Spleen (tissue), 11 donors: Measurements from ENCODE around the gene GPHN. TPM values are rescaled to one million over a fixed set of nuclear protein-coding genes. Genes with fewer than 3 reads are reported as not detected.
"Not testable (repeated sequence)": the region's sequence is repeated elsewhere in the genome, so short reads cannot be mapped to it uniquely, and the experiment has no call there.

Experiments
- DNase-seq: peaks from one replicate; pipeline ENCODE4 v3.0.0-alpha.2; 2020
- H3K27ac ChIP-seq, 8 donors: fragments of 200-600 bp; sonication (generic) in 7 of 8; 1 replicate in 4 of 8; 2 replicates in 4 of 8; pipeline versions ENCODE4 v1.5.0 to v1.8.0; 2016 to 2021; ENCODE audit warnings: inconsistent platforms in 4 of 8, mild to moderate bottlenecking in 4 of 8, moderate library complexity in 1 of 8
- H3K27me3 ChIP-seq, 7 donors: fragments of 200-600 bp; sonication (generic) in 6 of 7; replicated peaks in 1 of 7; 1 replicate in 4 of 7; 2 replicates in 3 of 7; pipeline versions ENCODE4 v1.5.0 to v1.8.0; 2016 to 2021; ENCODE audit warnings: inconsistent platforms in 3 of 7, mild to moderate bottlenecking in 1 of 7
- H3K36me3 ChIP-seq, 6 donors: fragments of 200-600 bp; sonication (generic) in 5 of 6; 1 replicate in 4 of 6; 2 replicates in 2 of 6; pipeline versions ENCODE4 v1.5.0 to v1.8.0; 2016 to 2021; ENCODE audit warnings: inconsistent platforms in 2 of 6
- H3K4me1 ChIP-seq, 6 donors: fragments of 200-600 bp; sonication (generic) in 5 of 6; 1 replicate in 3 of 6; 2 replicates in 3 of 6; pipeline versions ENCODE4 v1.5.0 to v1.8.0; 2016 to 2021; ENCODE audit warnings: inconsistent platforms in 3 of 6
- H3K4me3 ChIP-seq, 8 donors: fragments of 200-600 bp; sonication (generic) in 7 of 8; 1 replicate in 4 of 8; 2 replicates in 4 of 8; pipeline versions ENCODE4 v1.5.0 to v1.8.0; 2016 to 2021; ENCODE audit warnings: inconsistent platforms in 4 of 8, mild to moderate bottlenecking in 4 of 8, moderate library complexity in 2 of 8
- H3K9me3 ChIP-seq, 8 donors: fragments of 200-600 bp; sonication (generic) in 7 of 8; 1 replicate in 4 of 8; 2 replicates in 4 of 8; pipeline versions ENCODE4 v1.5.0 to v1.8.0; 2016 to 2021; ENCODE audit warnings: inconsistent platforms in 4 of 8
- CTCF ChIP-seq, 11 experiments: fragments of 200-600 bp in 7 of 11; fragments of 450-650 bp in 4 of 11; sonication (generic) in 4 of 11; IDR thresholded peaks in 8 of 11; conservative IDR thresholded peaks in 3 of 11; 1 replicate in 7 of 11; 2 replicates in 4 of 11; pipeline versions ENCODE4 v1.4.0 to v1.8.0; 2016 to 2021; ENCODE audit warnings: antibody characterized with exemption in 11 of 11, inconsistent platforms in 4 of 11, mild to moderate bottlenecking in 1 of 11
- POLR2A ChIP-seq, 3 donors: fragments of 450-650 bp; IDR thresholded peaks; one replicate each; pipeline ENCODE4 v1.5.1; 2017; ENCODE audit warnings: antibody characterized with exemption in 3 of 3, mild to moderate bottlenecking in 1 of 3
- POLR2AphosphoS5 ChIP-seq, 3 donors: sonication (generic); formaldehyde crosslinking; IDR thresholded peaks; one replicate each; pipeline ENCODE4 v1.5.1; 2017; ENCODE audit warnings: antibody characterized with exemption in 3 of 3
- WGBS, 5 donors: extraction: QIAGEN DNeasy Blood & Tissue Kit in 3 of 5; methylation state at CpG; one replicate each; pipeline versions ENCODE4 v1.1.5 to v1.1.7; 2013 to 2018; 5-methylcytosine and 5-hydroxymethylcytosine counted together
- intact Hi-C: fragments of 100-400 bp; cut with DNase I; formaldehyde crosslinking; loops from one replicate; pipeline ENCODE4 v1.15.0; 2023; ENCODE audit warnings: low total_unique reads
- polyA plus RNA-seq, 3 donors: library from polyadenylated mRNA; stranded (reverse); fragments of 200-250 nt; gene quantifications; one replicate each; pipeline ENCODE4 v1.2.1, GENCODE V29; 2013
- total RNA-seq, 7 donors: library from RNA; depleted of rRNA in 3 of 7; stranded (reverse); fragments of >200 nt in 3 of 7; fragmentation: NEBNext Ultra II Directional in 4 of 7; extraction: Animal tissue kit (Norgen Biotek cat#: 25700) in 4 of 7; gene quantifications; one replicate each; pipeline versions ENCODE4 v1.1.0 to v1.2.1, GENCODE V29; 2016 to 2021
- donor health status: healthy with polysubstance abuse.
- donor health status: DM: no; HTN: no; CAD: no; lungs with moderate emphysema.
- donor health status: DM: no; HTN: no; CAD: no.
- donor health status: Bipolar disorder and iron deficiency.
- donor health status: healthy.
- donor health status: DM: no; HTN: no; CAD: no.
- donor health status: DM: yes; HTN: yes; CAD: no.

The GPHN gene
- total and polyA plus RNA-seq, 10 donors, result 9.0 to 26.9 (median 15.7) TPM

- DNase-seq, result peak; percentile 68
- H3K36me3 ChIP-seq, result peaks cover 0 to 14% (median 0%) of the 10 kb centered on the region in 6 donors
- no peaks in the 10 kb centered on the region for H3K4me1 ChIP-seq
- H3K4me3 ChIP-seq, result no peak overlapping the region
- 95 to 100% (median 97%) methylated on average over 7 to 21 of the region's 21 CpGs for WGBS, 5 donors
- intact Hi-C loops, result no loop called here
- TF ChIP-seq POLR2A (IDR thresholded peaks at IDR 0.05) (no peak), POLR2AphosphoS5 (IDR thresholded peaks at IDR 0.05) (no peak), CTCF (IDR thresholded peaks at IDR 0.05 in 8 of 11, conservative IDR thresholded peaks at IDR 0.05 in 3 of 11) (no peak)
- no peak overlapping the region for H3K27ac ChIP-seq
- peaks cover 0 to 46% (median 21%) of the 10 kb centered on the region in 8 donors for H3K9me3 ChIP-seq
- no peaks in the 10 kb centered on the region for H3K27me3 ChIP-seq
Observed at GRCh38 chr14:67056684-67057083, 548.7 kb downstream of the GPHN start.

GRCh38 chr14:67059596-67059995 lies 551.6 kb downstream of the GPHN start:
- Histone ChIP-seq H3K27ac (no peak overlapping the region), H3K9me3 (peaks cover 0 to 39% (median 20%) of the 10 kb centered on the region in 8 donors), H3K27me3 (no peaks in the 10 kb centered on the region), H3K4me1 (no peaks in the 10 kb centered on the region), H3K36me3 (peaks cover 0 to 15% (median 0%) of the 10 kb centered on the region in 6 donors), H3K4me3 (no peak overlapping the region)
- no peak for DNase-seq
- WGBS, 5 donors, result 73 to 93% (median 86%) methylated on average over 3 of the region's 3 CpGs
- intact Hi-C loops, result no loop called here
- no peak for TF ChIP-seq POLR2AphosphoS5 (IDR thresholded peaks at IDR 0.05)
- TF ChIP-seq CTCF (IDR thresholded peaks at IDR 0.05 in 8 of 11, conservative IDR thresholded peaks at IDR 0.05 in 3 of 11), result no peak
- no peak for TF ChIP-seq POLR2A (IDR thresholded peaks at IDR 0.05)

GRCh38 chr14:67060546-67060945 lies 552.6 kb downstream of the GPHN start:
- Histone ChIP-seq H3K9me3 (peaks cover 0 to 30% (median 15%) of the 10 kb centered on the region in 8 donors), H3K4me3 (no peak overlapping the region), H3K27me3 (no peaks in the 10 kb centered on the region), H3K27ac (no peak overlapping the region), H3K36me3 (peaks cover 0 to 15% (median 0%) of the 10 kb centered on the region in 6 donors), H3K4me1 (no peaks in the 10 kb centered on the region)
- DNase-seq, result no peak
- intact Hi-C loops, result no loop called here
- TF ChIP-seq POLR2AphosphoS5 (IDR thresholded peaks at IDR 0.05) (no peak), CTCF (IDR thresholded peaks at IDR 0.05 in 8 of 11, conservative IDR thresholded peaks at IDR 0.05 in 3 of 11) (no peak), POLR2A (IDR thresholded peaks at IDR 0.05) (no peak)

GRCh38 chr14:67067070-67067814 lies 559.3 kb downstream of the GPHN start:
- DNase-seq, intact Hi-C loops, H3K27ac ChIP-seq, H3K27me3 ChIP-seq, H3K4me3 ChIP-seq, H3K36me3 ChIP-seq, H3K4me1 ChIP-seq: not testable (repeated sequence)
- 84 to 96% (median 92%) methylated on average over 4 to 7 of the region's 7 CpGs for WGBS, 5 donors
- peaks cover 0 to 14% (median 6%) of the 10 kb centered on the region in 8 donors for H3K9me3 ChIP-seq
